DND-41 (cell line): ENCODE results near the gene TMLHE.

Experiments
- CTCF ChIP-seq: IDR thresholded peaks from 2 replicates; pipeline ENCODE4 v1.5.1; 2012; ENCODE audit warnings: borderline replicate concordance, low read length, moderate library complexity, mild to moderate bottlenecking; ENCODE audit not compliant: poor library complexity, severe bottlenecking; ENCODE audit errors: extremely low read depth
- EZH2 ChIP-seq: IDR thresholded peaks from 3 replicates; pipeline ENCODE4 v1.6.1; 2012; ENCODE audit warnings: borderline replicate concordance, low read depth, mild to moderate bottlenecking, moderate library complexity, low read length, inconsistent platforms; ENCODE audit not compliant: severe bottlenecking

GRCh38 chrX:155613927-155614559 is 1.3 kb upstream of the TMLHE start:
- no peak for TF ChIP-seq CTCF
- TF ChIP-seq EZH2, result no peak
